Limb (tissue), 2 donors: Measurements from ENCODE around the gene EPS8L3.
"Not testable (repeated sequence)": the region's sequence is repeated elsewhere in the genome, so short reads cannot be mapped to it uniquely, and the experiment has no call there.

Source experiments
- DNase-seq, 2 donors: peaks; one replicate each; pipeline ENCODE4 v3.0.0-alpha.2; 2016; ENCODE audit errors: extremely low spot score in 2 of 2

EPS8L3 gene

DNA sequence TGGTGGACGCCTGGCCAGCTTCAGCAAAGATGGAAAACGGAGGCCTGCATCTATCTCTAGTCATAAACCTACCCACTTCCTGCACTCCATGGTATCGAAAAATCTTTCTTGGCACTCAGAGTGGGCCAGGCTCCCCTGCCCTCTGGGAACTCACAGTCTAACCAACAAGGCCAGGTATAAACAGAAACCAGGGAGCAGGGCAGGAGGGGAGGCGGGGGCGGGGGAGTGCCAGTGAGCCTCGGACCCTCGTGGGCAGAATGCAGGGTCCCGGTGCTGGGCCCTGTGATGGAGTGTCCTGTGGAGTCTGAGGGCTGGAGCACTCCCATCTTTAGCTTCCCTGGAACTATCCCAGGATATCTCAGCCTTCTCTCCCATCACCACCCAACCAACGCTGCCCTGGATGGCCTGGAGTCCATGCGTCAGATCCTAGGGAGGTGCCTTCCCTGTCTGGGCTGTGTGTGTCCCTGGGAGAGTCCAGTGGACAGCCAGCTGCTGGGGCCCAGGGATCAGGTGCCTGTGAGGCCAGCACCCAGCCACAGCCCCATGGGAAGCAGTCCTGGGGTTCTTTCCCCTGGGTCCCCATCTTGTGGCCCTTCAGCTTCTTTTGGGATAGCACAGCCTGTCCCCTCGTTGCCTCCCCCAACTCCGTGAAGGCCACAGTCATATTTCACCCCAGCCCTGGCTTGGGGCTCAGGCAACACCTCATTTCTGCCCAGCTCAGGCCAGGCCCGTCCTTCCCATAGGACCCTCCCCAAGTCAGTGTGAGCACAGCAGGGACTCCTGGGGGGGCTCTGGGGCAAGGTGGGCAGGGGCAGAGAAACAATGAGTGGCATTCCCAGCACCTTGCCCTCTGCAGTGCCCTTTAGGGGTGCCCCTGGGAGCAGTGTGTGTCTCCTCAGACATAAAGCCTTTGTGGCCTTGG is 1.1 kb upstream of the EPS8L3 start:
- DNase-seq, result no peak

DNA sequence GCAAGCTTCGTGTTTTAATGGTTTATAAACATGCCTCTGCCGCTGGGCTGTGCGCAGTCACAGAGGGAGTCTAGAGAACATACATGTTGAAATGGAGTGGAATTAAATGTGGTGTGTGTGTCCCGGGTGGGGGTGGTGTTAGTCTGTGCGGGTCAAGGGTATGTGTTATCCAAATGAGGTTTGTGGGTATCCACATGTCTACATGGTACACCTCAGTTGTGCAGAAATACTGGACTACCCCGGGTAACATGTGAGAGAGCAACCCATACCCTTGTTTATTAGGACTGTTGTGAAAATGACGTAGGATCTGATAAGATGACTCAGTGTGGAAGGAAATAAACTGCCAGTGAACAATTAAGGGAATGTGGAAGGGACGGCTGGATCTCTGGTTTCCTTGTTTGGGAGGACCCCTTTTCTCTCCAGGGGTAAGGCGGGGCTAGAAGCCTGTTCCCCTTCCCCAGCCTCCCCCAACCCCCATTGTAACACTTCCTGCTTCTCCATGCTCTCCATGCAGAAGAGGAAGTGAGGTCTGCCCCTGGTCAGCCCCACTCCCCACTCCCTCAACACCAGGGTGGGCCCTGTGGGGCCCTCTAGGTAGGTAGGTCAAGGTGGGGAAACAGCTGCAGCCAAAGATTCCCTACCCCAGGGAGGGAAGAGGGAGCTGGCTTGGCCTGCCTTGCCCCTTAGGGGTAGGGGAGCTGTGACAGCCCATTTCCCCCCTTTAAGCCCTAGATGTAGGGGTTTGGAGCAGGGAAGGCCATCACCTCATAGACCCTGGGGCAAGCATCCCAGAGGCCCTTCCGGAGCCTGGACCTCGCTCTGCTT is 690 bp downstream of the EPS8L3 start:
- no peak for DNase-seq

DNA sequence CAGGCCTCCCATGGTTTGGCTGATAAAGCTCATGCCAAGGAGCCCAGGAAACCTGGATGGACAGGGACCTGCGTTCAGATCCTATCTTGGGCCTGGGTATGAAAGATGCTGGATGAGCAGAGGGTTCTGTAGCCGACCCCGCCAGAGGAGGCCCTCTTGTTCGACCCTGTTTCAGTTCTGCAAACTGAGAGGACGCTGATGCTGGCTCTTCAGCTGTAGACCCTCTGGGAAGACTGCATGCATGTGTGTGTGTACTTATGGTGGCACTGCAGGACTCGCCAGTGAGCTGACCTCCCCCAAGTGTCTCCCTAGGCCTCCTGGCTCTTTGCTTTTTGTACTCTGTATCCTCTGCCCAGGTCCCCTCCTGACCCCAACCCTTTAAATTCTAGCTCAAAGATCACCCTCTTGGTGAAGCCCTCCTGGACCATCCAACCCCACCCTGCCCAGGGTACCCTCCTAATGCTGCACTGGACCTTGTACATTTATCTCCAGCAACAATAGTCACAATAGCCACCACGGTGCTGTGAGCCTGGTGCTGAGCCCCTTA is 1.6 kb downstream of the EPS8L3 start:
- DNase-seq, result no peak

DNA sequence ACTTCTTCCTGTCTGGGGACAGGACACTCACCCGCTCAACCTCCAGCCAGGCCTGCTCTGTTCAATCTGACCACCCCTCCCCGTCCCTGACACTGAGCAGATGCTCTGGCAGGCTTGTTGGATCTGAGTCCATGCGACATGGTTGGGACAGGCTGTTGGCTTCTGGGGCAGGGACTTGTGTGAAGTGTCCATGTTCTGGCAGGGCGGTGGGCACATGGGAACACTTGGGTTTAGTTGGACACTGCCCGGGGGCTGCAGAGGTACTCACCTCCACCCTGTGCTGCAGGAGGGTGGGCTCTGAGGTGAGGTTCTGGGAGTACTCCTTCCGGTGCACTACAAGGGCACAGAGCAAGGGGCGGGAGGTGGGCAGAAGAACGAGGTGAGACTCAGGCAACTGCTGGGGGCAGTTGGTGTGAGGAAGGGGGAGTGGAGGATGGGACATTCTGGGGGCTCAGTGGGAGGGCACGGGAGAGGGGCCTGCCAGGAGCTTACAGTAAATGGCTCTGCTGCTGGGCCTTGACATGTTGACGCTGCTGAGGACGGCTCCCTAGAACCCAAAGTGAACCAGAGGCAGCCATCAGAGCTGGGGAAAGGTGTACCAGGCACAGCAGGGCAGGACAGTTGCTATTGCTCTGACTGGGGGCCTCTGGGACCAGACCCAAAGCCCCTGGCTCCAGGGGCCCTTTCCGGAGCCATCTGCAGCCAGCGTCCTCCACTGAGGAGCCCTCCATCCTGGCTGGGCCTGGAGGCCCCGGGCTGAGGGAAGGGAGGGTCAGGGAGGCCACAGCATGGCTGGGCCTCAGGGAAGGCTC is 2.3 kb downstream of the EPS8L3 start:
- DNase-seq, result no peak

DNA sequence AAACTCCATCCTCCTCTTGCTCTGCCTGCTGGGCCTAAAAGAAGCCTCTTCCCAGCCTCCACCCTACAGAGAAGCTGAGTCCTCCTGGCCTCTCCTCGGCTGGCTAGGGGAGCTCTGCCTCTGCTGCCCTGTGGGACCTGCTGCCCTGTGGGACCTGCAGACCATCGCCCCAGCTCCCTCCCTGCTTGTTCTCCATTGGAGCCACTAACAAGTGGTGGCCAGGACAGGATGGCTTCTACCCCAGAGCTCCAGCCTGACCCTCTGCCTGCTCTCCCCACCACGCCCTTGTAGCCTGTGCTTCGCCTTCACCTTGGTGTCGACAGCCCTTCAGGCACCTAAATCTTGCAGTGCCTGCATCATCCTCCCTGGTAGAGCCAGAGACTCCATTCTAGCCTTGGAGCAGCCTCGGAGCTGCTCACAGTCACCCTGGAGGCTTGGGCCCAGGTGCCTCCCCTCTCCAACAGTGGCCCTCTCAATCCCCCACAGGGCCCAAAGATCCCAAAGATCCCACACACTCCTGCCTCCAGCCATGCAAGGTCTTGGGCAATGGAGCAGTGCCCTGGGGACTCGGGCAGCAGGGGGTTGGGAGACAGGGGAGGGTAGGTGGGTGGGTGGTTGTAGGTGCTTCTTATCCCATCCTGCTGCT is 3.0 kb downstream of the EPS8L3 start:
- DNase-seq, result no peak

DNA sequence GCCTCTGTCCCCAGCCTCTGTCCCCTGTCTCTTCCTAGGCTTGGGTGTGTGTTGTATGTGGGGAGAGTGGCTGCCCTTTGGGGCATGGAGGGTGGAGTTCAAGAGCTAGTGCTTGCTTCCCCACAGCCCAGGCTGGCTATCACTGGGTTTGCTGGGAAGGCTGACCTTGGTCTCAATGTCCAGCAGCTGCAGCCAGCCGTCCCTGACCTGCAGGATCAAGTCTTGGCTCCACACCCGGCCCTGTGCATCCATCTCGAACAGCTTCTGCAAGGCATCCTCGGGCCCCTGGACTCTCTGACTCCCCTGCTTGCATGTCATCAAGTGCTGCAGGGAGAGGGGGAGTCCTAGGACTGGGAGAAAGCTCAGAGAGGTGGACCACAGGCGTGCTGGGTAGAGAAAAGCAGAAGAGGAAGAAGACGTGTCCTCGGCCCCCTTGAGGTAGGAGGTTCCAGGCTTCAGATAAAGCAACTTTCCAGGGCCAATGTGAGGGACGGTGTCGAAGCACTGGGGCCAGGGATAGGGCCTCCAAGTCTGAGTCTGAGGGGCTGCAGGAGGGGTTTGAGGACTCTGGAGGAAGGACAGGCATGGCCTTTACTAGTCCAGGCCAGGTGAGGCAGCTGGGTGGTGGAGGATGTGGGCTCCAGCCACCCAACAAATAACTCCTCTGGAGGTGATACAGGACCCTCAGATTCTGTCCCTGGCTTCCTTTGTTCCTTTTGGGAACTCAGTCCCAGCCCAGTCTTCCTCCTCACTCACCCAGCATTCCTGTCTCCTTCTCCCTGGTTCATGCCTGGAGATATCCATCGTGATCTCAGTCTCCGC is 4.0 kb downstream of the EPS8L3 start:
- no peak for DNase-seq

DNA sequence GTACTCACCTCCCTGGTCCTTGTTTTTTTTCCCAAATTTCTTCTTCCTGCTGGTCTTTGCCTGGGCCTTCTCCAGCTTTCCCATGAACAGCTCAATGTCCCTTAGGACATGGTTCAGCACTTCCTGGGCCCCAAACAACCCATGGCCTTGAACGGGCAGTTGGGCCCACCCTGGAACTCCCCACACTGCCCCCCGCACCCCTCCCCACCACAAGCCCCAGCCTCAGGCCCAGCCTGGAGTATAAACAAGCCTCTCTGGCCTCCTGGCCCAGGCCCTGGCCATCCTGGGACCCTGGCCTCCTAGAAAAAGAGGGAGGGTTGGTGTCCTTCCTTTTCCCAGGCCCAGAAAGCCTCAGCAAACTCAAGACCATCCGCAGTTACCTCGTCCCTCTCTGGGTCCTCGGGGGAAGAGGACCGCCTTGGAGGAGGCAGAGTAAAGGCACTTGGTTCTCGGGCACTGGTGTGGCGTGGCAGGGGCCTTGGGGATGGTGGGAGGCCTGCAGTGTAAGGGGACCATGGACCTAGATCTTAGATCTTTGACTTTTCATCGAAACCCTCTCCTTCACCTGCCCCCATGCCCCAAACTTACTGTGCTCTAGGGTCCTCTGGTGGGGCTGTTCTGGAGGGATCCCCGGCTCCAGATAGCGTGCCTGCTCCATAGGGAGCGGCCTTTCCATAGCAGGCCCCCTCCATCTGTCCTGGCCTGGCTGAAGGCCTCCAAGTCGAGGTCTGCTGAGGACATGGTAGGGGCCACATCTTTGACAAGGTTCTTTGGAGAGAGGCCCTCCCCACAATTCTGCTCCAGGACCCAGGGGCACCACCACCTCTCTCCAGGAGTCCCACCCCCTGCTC is 5.6 kb downstream of the EPS8L3 start:
- peak in 1 of 2 donors; percentile 12 for DNase-seq

DNA sequence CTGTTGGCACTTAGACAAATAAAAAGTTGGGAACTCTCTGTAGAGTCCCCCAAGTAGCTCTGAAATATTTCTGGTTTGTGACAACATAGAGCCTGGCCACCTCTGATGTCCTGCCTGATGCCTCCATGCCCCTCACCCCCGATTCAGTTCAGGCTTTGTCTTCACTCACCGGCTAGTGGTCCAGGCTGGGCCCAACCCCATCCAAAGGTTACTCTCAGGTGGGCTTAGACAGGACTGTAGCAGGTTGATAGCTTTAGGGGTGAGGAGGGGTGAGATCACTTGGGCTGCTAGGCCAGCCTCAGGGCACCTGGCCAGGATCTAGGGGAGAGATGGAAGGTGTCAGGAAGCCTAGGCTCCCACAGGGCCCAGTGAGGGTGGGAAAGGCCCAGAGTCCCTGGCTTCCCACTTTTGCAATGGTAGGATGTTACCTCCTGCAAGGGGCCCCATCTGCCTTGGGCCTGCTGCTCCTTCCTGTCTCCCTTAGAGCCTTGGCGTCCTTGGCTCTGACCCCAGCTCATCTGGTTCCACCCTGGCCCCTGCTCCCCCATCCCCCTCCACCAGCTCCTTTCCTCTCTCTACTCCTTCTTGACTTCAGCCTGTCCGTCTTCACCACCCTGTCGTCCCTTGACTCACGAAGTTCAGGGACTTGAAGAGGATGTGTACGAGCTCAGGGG is 6.7 kb downstream of the EPS8L3 start:
- peak in 1 of 2 donors; percentile 4 for DNase-seq

DNA sequence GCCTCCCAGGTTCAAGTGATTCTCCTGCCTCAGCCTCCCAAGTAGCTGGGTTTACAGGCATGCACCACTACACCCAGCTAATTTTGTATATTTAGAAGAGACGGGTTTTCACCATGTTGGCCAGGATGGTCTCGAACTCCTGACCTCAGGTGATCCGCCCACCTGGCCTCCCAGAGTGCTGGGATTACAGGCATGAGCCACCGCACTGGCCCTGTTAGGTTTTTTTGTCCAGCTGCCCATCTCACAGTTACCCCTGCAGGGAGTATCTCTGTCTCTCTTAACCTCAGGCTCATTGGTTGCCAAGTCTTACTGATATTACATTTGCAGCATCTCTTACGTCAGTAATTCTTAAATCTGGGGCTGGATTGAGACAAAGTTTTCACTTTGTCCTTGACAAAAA is 7.4 kb downstream of the EPS8L3 start:
- not testable (repeated sequence) for DNase-seq

DNA sequence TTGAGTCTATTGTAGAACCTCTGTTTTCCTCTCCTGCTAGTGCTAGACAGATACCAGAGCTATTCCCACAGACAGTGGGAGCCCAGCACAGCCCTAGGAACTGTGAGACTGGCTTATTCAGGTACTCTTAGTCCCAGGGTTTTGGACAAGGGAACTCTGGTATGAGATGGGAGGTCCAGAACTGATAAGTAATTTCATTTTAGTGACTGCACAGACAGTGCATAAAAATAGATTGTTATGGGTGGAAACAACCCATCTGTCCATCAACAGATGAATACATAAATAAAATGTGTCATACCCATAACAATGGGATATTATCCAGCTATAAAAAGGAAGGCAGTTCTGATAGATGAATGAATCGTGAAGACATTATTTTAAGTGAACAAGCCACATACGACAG is 9.0 kb downstream of the EPS8L3 start:
- no peak for DNase-seq

DNA sequence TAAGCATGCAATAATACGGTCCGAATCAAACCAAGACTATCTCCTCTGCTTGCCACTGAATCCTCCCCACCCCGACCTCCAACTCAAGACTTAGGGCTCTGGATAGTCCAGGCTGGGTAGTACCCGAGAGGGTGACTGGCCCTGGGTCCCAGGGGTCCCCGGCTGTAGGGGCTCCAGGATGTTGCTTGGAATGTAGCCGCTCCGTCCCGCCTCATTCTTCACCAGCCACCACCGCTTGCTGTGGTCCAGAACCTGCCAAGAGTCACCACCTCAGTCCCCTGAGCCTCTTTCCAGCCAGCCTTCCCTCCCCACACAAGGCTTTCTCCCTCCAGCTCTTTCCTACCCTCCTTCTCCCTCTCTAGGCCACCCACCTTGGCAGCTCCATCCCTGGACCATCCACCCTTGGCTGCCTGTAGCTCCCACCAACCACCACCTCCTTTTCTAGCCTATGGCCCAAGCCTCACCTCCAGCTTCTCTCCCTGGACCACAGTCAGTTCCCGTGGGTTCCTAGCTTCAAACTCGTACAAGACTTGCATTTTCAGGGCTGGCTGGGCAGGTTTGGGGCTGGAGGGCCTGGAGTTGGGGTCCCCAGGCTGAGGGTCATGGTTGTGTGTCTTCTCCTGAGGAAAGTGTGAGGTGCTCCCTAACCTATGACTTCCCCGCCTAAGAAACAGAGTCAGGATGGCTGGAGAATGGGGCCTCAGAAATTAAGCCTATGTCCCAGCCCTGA is 12.0 kb downstream of the EPS8L3 start:
- no peak for DNase-seq

DNA sequence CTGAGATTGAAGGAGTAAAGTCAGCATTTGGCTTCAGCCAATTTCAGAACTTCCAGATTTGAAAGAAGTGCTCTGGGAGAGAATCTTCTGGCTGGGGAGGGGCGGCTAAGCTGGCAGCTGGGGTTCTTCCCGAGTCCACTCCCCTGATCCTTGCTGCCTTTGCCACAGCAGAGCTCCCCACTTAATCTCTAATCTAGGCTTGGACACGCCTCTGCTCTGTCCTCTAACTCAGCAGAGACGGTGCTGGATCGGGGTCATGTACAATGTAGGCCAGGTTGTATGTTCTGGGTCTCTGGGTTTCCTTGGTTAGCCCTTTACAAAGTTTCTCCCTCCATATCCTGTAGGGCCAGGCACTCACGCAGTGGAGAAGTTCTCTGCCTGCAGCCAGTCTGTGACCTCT is 12.8 kb downstream of the EPS8L3 start:
- no peak for DNase-seq

DNA sequence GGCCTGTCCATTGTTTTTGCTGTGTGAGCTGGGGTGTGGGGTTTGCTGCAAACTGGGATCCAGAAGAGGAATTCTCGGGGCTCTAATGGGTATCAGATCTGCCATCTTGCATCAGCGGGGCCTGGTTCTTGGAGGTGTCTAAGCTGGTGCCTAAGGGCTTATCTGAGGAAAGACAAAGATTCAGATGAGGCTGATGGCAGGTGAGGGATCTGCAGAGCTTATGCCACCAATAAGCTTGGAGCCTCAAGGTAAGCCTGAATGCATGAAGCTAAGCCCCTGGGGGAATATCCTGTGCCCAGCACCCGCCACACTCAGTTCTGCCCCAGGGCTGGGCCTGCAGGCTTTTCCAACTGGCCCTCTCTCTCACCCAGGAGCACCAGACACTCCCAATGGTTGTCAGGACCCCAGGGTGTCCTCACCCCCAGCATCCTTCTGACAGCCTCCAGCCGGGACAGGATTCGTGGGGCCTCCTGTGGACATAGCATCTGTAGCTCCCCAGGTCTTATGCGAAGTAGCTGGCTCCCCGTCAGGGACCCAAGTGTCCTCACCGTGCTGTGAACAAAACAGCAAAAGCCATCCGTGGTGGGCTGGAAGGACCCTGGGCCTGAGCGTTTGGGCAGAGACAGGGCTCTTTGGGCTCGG is 13.4 kb downstream of the EPS8L3 start:
- DNase-seq, result no peak

DNA sequence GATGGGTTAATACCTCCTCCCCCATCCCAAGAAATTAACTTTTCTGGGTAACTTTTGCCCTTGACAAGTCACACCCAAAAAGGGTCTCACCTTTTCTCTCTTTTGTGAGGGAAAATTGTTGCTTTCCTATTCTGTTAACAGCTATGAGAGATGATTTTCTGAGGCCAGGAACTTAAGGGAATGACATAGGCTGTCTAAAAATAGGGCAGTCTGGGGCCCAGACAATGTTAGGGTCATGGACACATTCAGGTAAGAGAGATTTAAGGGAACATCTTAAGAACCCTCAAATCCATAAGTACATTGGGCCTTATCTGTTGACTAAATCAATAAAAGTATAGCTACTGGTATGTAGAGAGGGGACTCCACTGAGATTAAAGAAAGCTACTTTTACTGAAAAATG is 14.5 kb downstream of the EPS8L3 start:
- DNase-seq, result no peak

DNA sequence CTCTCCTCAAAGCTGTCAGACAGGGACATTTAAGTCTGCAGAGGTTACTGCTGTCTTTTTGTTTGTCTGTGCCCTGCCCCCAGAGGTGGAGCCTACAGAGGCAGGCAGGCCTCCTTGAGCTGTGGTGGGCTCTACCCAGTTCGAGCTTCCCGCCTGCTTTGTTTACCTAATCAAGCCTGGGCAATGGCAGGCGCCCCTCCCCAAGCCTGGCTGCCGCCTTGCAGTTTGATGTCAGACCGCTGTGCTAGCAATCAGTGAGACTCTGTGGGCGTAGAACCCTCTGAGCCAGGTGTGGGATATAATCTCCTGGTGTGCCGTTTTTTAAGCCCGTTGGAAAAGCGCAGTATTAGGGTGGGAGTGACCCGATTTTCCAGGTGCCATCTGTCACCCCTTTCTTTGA is 15.4 kb downstream of the EPS8L3 start:
- DNase-seq, result not testable (repeated sequence)

DNA sequence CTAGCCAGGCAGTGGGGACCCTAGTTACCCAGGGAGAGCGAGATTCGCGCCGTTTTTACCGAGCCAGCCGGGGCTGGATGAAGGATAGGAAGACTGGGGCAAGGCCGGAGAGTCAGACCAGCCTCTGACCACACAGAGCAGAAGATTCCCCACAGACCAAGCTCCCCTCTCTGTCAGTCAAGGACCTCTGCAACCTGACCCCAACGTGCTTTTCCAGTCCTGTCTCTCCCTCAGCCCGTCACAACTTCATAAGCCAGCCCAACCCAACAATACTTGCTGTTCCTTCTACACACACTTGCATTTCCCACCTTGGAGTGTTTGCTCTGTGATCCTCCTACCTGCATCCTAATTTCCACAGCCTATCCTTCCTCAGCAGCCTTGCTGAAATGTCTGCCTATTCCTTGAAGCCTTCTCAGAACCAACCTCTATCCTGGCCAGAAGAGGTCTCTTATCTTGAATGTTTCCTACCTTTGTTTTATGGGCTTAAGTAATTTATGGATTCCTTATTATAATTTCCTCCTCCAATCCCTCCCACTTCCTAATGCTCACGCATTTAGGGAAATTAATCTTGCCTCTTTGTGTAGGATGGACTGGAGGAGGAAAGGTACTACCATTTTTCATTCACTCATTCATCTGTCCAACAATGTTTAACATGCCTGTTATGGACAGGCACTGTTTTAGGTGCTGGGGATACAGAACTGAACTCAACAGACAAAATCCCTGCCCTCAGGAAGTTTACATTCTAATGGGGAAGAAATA is 22.9 kb downstream of the EPS8L3 start, which contains the start of gene GSTM3:
Gene GSTM3 (minus strand): TSS at position 424 of the 759 bp plus-strand sequence. CDS start 751 bp downstream, outside the sequence.
- no peak for DNase-seq
